ENCODE results near the gene KCNMB2. TPM values are rescaled to one million over a fixed set of nuclear protein-coding genes. Genes with fewer than 3 reads are reported as not detected.
A peak's percentile ranks its signal among the peaks of the same experiment; 100 is the strongest.

Gene KCNMB2
- total and polyA plus RNA-seq, 2 donors (not counting 1 experiment from before 2014, with no cell fraction given) = 0.17 TPM; not detected in 1

- Histone ChIP-seq H3K9me3 (ENCODE audit: control insufficient read depth, insufficient read depth, low read depth, low read length) (no peaks in the 10 kb centered on the region), H3K27ac (ENCODE audit: insufficient read depth, low read length) (no peak overlapping the region), H3K9ac (ENCODE audit: insufficient read depth, low read length) (no peak overlapping the region), H4K20me1 (ENCODE audit: control insufficient read depth, extremely low read depth, insufficient read depth, low read length) (no peaks in the 10 kb centered on the region), H3K27me3 (ENCODE audit: control insufficient read depth, insufficient read depth, low read length) (no peaks in the 10 kb centered on the region), H3K4me3 (replicated peaks in 1 of 4; ENCODE audit: control extremely low read depth in 1 of 4, insufficient read depth in 1 of 4, low read depth in 3 of 4, low read length in 4 of 4) (no peak overlapping the region), H2AFZ (ENCODE audit: low read length) (no peak overlapping the region), H3K36me3 (ENCODE audit: control insufficient read depth, insufficient read depth, low read length) (no peaks in the 10 kb centered on the region), H3K79me2 (ENCODE audit: control insufficient read depth, insufficient read depth, low read length) (no peaks in the 10 kb centered on the region), H3K4me2 (ENCODE audit: extremely low read depth, insufficient read depth, low read length) (no peak overlapping the region), H3K4me1 (ENCODE audit: control insufficient read depth, extremely low read depth, insufficient read depth, low read length) (no peaks in the 10 kb centered on the region)
- TF ChIP-seq EZH2 (IDR thresholded peaks at IDR 0.05; ENCODE audit: low read length, missing control alignments) (no peak), CTCF (conservative IDR thresholded peaks at IDR 0.05 in 1 of 2, IDR thresholded peaks at IDR 0.05 in 1 of 2; ENCODE audit: low read depth in 1 of 2, low read length in 2 of 2) (no peak)
- no peak for DNase-seq (ENCODE audit: low read depth in 2 of 2)
These were observed 15.8 kb upstream of the KCNMB2 start for GRCh38 chr3:178520451-178520850.

GRCh38 chr3:178522200-178523052 lies 13.8 kb upstream of the KCNMB2 start:
- Histone ChIP-seq H3K4me1 (ENCODE audit: control insufficient read depth, extremely low read depth, insufficient read depth, low read length) (no peaks in the 10 kb centered on the region), H3K27ac (ENCODE audit: insufficient read depth, low read length) (no peak overlapping the region), H3K9me3 (ENCODE audit: control insufficient read depth, insufficient read depth, low read depth, low read length) (no peaks in the 10 kb centered on the region), H3K27me3 (ENCODE audit: control insufficient read depth, insufficient read depth, low read length) (no peaks in the 10 kb centered on the region), H3K79me2 (ENCODE audit: control insufficient read depth, insufficient read depth, low read length) (no peaks in the 10 kb centered on the region), H3K4me2 (ENCODE audit: extremely low read depth, insufficient read depth, low read length) (no peak overlapping the region), H2AFZ (ENCODE audit: low read length) (no peak overlapping the region), H3K36me3 (ENCODE audit: control insufficient read depth, insufficient read depth, low read length) (no peaks in the 10 kb centered on the region), H3K4me3 (replicated peaks in 1 of 4; ENCODE audit: control extremely low read depth in 1 of 4, insufficient read depth in 1 of 4, low read depth in 3 of 4, low read length in 4 of 4) (no peak overlapping the region), H3K9ac (ENCODE audit: insufficient read depth, low read length) (no peak overlapping the region), H4K20me1 (ENCODE audit: control insufficient read depth, extremely low read depth, insufficient read depth, low read length) (no peaks in the 10 kb centered on the region)
- TF ChIP-seq CTCF (conservative IDR thresholded peaks at IDR 0.05 in 1 of 2, IDR thresholded peaks at IDR 0.05 in 1 of 2; ENCODE audit: low read depth in 1 of 2, low read length in 2 of 2) = no peak
- TF ChIP-seq EZH2 (IDR thresholded peaks at IDR 0.05; ENCODE audit: low read length, missing control alignments) = no peak
- no peak for DNase-seq (ENCODE audit: low read depth in 2 of 2)

GRCh38 chr3:178525251-178525650 lies 11.0 kb upstream of the KCNMB2 start:
- Histone ChIP-seq H3K4me2 (ENCODE audit: extremely low read depth, insufficient read depth, low read length) (no peak overlapping the region), H3K9me3 (ENCODE audit: control insufficient read depth, insufficient read depth, low read depth, low read length) (no peaks in the 10 kb centered on the region), H3K79me2 (ENCODE audit: control insufficient read depth, insufficient read depth, low read length) (no peaks in the 10 kb centered on the region), H3K36me3 (ENCODE audit: control insufficient read depth, insufficient read depth, low read length) (no peaks in the 10 kb centered on the region), H4K20me1 (ENCODE audit: control insufficient read depth, extremely low read depth, insufficient read depth, low read length) (no peaks in the 10 kb centered on the region), H3K4me1 (ENCODE audit: control insufficient read depth, extremely low read depth, insufficient read depth, low read length) (no peaks in the 10 kb centered on the region), H2AFZ (ENCODE audit: low read length) (no peak overlapping the region), H3K9ac (ENCODE audit: insufficient read depth, low read length) (no peak overlapping the region), H3K27ac (ENCODE audit: insufficient read depth, low read length) (no peak overlapping the region), H3K4me3 (replicated peaks in 1 of 4; ENCODE audit: control extremely low read depth in 1 of 4, insufficient read depth in 1 of 4, low read depth in 3 of 4, low read length in 4 of 4) (no peak overlapping the region), H3K27me3 (ENCODE audit: control insufficient read depth, insufficient read depth, low read length) (no peaks in the 10 kb centered on the region)
- DNase-seq (ENCODE audit: low read depth in 2 of 2) = peak in 1 of 2 donors; percentile 71
- TF ChIP-seq EZH2 (IDR thresholded peaks at IDR 0.05; ENCODE audit: low read length, missing control alignments) (no peak), CTCF (conservative IDR thresholded peaks at IDR 0.05 in 1 of 2, IDR thresholded peaks at IDR 0.05 in 1 of 2; ENCODE audit: low read depth in 1 of 2, low read length in 2 of 2) (no peak)

Measured in fibroblast of lung (primary cell).